ENCODE data around the gene EFR3B.

The EFR3B gene

DNA sequence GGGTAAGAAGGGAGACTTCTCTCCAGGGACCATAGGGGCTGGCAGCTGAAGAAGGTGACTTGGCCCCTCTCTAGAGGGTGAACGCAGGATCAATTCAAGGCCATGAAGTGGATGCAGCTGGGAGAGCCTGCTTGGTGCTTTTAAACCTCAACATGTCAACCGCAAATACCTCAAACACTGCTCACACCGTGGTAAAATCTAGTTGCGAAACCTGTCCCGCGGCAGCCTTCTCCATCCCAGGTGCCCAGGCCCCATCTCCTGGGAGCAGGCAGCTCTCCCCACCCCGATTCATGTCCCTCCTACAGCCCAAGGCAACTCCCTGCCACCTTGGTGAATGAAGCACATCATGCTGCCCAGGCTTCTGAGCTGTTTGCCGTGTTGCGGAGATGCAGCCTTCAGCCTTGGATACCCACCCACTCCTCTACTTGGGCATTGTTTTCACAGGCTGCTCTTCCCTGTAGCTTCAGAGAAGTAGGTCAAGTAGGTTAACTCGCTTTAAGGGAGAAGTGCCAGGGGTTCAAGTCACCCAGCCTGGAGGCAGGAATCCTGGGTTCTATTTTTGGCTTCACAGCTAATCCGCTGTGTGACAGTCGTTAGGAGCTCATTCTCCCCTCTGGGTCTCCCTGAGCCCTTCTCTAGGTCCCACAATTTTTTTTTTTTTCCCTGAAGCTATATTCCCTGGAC lies 6.2 kb upstream of the EFR3B start:
- no peak for DNase-seq (ENCODE audit: low spot score)

DNA sequence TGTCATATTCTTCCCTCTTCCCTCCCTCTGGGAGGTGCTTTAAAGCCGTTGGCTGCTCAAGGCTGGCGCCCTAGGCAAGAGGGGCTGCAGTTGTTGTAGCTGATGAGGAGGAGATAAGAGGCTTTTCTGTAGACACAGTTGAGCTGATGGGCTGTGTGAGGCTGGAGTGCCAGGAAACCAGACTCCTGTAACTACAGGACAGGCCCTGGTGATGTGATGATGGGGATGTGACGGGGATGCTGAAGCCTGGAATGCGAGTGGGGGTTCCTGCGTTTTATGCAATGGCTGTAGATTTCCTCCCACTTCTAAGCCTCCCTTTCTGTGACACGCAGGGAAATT lies 5.7 kb upstream of the EFR3B start:
- DNase-seq (ENCODE audit: low spot score): no peak

- no peak for DNase-seq (ENCODE audit: low spot score)
These were observed 2.8 kb upstream of the EFR3B start for GRCh38 chr2:25039126-25039525.

GRCh38 chr2:25041307-25041927 lies 459 bp upstream of the EFR3B start:
- no peak for DNase-seq (ENCODE audit: low spot score)

DNA sequence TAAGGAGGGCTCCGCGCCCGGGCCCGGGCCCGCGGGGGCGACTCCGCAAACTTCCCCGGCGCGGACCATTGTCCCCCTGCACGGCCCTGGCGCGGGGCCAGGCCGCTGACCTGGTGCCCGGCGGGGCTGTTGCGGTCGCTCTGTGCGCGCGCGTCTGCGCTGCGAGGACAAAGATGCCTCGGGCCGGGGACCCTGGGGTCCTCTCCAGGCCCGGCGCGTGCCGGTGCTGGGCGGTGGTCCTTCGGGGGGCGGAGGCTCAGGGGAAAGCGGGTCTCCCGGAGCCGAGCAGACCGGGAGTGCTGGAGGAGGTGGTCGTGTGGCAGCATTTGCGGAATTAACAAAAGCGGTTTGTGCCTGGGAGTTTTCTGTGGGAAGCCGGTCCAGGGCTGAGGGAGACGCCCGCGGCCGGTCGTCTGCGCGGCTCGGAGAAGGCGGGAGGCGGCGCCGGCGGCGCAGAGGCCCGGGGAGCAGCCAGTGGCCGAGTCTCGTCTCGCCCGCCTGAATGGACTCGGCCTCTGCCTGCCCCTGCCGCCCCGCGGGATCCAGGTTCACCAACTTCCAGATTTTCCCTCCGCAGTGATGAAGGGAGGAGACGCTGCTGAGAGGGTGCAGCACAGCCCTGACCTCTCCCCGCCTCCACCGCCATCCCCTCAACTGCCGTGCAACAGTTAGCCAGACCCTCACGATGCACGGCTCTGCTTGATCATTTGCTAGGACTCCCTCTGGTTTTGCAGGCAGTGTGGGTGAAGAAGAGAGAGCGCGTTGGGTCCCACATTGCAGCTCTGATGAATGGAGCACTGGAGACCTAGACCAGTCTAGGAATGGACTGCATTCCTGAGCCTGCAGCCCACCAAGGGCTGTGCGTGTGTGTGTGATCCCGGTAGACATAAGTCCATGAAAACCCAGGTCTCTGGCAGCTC lies 705 bp downstream of the EFR3B start:
- DNase-seq (ENCODE audit: low spot score): peak; percentile 72

GRCh38 chr2:25043241-25043867 lies 1.5 kb downstream of the EFR3B start:
- DNase-seq (ENCODE audit: low spot score): no peak

- no peak for DNase-seq (ENCODE audit: low spot score)
These were observed 2.1 kb downstream of the EFR3B start for GRCh38 chr2:25044011-25044410.

- no peak for DNase-seq (ENCODE audit: low spot score)
These were observed 3.1 kb downstream of the EFR3B start for GRCh38 chr2:25044990-25045389.

DNA sequence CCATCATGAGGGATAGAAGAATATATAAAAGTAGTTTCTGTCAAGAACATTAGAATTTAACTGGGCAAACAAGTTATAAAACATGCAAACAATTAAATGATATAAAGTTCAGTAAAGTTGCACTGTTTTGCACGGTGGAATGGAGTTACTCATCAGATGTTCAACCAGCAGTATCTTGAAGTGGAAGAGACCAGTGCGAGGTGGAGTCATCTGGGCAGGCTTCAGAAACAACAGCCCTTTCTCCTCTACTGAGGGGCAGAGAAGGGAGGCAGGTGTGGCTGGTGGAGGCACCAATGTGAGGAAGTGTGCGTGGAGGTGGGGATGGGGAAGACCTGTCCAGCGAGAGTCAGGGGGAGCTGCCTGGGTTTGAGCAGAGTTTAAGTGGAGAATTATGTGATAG lies 7.5 kb downstream of the EFR3B start:
- DNase-seq (ENCODE audit: low spot score): no peak

- DNase-seq (ENCODE audit: low spot score): no peak
These were observed 8.3 kb downstream of the EFR3B start for GRCh38 chr2:25050128-25050527.

- DNase-seq (ENCODE audit: low spot score): no peak
These were observed 11.2 kb downstream of the EFR3B start for GRCh38 chr2:25053041-25053440.

- DNase-seq (ENCODE audit: low spot score): no peak
These were observed 12.8 kb downstream of the EFR3B start for GRCh38 chr2:25054720-25055119.

DNA sequence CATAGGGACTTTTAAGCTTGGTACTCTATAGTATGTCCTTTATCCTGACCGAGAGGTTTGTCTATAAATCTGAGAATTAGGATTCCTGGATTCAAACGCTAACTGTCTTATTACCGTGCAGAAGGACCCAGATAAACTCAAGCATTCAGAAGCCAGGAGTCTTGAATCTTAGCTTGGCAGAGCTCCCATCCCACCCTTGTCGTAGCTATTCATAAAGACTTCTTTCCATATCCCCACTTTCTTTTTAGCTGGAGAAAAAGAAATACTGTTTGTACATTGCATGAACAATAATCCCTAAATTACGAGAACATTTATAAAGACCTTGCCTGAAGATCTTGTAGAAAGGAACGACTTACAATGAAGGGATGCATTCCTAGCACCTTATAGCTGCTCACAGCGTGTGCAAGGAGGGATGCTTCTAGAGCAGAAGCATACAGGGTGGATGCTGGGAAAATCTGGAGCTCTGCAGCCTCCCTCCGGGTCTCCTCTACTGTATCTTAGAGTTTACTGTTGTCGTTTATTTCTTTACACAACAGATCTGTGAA lies 13.6 kb downstream of the EFR3B start:
- DNase-seq (ENCODE audit: low spot score): no peak

GRCh38 chr2:25056098-25056821 lies 14.4 kb downstream of the EFR3B start:
- DNase-seq (ENCODE audit: low spot score): no peak

DNA sequence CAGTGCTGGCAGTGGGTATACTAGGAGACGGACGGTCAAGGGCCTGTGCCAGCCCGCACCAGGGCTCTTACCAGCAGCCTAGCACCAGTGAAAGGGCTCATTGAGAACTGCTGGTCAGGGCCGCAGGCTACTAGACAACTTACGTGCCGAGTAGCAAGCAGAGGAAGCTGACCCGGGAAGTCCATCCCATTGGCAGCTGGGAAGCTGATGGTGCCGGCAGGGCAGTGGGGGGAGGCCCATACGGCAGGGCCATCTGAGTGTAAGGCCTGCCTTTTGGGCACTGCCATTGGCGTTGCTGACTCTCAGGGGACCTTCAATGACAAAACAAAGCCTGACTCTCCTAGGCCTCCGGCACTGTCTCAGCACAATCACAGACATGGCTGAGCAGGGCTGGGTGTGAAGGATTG lies 20.6 kb downstream of the EFR3B start:
- no peak for DNase-seq (ENCODE audit: low spot score)

DNA sequence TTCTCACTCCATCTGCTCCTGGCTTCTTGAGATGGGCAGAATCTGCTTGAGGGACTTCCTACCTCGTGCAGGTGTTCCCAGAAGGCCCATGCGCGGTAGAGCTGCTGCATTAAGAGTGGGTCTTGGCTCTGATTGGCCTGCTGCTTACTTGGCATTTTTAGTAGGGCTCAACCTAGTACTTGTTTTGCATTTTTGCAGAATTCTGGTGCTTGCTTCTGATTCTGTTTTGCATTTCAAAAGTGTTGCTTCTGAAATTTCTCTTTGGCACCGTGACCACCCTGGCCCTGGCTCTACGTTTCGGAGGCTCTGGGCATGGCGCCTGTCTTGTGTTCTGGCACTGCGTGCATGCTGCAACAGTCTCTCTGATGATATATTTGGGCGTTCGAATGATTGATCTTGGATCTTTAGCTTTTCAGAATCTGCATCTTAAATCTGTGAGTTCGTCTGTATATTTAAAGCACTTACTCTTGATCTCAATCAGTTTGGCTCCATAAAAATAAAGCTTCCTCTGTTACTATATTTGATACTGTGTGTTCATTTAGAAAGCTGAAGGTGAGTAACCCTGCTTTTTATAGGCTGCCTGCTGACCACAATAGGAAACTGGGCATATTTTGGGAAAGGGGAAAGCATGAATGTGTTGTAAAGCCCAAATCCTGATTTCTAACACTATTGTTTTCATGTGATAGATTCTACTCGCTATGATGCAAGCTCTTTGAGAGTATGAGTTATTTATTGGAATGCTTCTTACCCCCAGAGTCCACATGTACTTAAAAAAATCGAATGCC lies 22.2 kb downstream of the EFR3B start:
- DNase-seq (ENCODE audit: low spot score): no peak

DNA sequence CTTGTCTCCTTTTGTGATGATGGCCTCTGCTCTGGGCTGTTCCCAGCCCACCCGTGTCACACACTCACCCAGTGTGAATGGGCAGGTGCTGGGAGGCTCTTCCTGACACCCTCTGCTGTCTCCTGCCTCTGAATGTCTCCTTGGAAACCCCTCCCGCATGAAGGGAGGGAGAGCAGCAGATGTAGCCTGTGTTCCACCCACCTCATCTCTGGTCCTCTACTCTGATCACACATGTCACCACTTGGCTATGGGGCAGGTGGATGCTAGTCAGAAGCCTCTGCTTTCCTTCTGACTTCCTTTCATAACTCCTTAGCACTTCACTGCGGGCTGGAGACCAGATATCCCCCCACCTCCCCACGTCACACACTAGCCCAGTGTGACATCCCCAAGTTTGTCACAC lies 23.9 kb downstream of the EFR3B start:
- no peak for DNase-seq (ENCODE audit: low spot score)

- no peak for DNase-seq (ENCODE audit: low spot score)
These were observed 24.6 kb downstream of the EFR3B start for GRCh38 chr2:25066455-25066854.

DNA sequence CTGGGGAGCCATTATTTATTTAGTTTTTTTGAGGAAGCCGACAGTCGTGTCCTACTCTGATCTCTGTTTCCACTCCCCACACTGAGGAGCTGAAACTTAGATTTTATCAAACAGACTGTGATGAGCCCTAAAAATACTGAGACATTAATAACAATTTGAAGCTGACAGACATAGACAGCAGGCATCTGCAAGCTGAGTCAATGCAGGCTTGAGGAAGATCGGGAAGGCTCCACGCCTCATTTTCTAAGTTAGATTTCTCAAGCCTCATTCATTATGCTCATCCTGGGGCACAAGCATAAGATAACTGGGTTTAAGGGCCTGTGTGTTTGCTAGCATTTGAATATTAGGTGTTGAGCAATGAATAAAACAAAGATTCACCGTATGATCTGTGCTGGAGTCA lies 26.3 kb downstream of the EFR3B start:
- DNase-seq (ENCODE audit: low spot score): no peak

DNA sequence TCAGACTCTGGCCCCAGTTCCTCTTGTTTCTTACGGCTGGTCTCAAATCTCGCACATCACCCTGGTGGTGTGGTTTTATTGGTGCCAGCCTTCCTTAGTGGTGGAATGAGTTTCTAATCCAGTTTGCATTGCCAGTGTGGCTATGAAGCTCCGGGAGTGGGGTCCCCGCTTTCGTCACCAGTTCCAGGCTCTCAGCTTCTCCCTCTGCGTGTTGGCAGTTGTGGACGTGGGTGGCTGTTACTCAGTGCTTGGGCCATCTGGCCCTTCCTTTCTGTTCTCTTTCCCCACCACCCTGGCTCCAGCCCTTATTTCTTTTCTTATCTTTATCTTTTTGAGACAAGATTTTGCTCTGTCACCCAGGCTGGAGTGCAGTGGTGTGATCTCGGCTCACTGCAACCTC lies 30.1 kb downstream of the EFR3B start:
- DNase-seq (ENCODE audit: low spot score): no peak

DNA sequence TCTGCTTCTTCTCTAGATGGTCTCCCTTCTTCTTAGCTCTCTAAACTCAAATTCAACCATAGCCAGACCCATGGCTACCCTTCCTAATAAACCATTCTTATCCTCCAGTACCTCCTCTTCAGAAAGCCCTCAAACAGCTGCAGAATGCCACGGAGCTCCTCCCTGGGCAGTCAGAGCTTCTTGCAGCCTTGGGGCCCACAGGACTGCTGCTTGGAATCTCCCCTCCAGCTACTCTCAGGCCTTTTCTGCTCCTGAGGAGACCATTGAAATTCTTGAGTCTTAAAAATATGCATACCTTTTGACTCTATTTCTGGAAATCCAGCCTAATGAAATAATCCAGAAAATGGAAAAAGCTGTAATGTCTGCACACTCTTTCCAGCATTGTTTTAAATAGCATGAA lies 30.7 kb downstream of the EFR3B start:
- no peak for DNase-seq (ENCODE audit: low spot score)

Measured in left forelimb (tissue), 1 donor.